Stimulated activated CD8-positive, alpha-beta memory T cell treated with anti-CD3 and anti-CD28 coated beads, Interleukin-15, amount 100 ng/mL, for 1 hour (primary cell): ENCODE results near the gene CCDC175.

Experiments used
- DNase-seq: peaks from one replicate; pipeline ENCODE4 v3.0.0-alpha.2; 2020; ENCODE audit warnings: low read depth

Gene CCDC175

DNA sequence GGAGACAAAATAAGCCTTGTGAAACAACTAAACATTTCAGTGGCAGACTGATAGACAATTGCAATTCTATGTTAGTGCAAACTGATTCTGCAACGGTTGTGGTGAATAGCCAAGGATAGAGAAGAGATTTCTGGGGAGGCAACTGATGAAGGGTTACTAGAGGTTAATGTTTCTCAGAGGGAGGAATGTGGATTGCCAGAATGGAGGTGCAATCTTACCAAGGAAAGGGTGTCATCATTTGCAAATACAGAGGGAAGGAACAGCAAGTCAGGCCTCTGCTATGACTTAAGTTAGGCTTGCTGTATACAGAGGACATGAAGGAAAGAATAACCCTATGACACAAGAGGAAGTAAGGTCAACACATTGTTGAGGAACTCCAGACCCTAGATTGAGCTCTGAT lies 35.8 kb downstream of the CCDC175 start:
- no peak for DNase-seq

DNA sequence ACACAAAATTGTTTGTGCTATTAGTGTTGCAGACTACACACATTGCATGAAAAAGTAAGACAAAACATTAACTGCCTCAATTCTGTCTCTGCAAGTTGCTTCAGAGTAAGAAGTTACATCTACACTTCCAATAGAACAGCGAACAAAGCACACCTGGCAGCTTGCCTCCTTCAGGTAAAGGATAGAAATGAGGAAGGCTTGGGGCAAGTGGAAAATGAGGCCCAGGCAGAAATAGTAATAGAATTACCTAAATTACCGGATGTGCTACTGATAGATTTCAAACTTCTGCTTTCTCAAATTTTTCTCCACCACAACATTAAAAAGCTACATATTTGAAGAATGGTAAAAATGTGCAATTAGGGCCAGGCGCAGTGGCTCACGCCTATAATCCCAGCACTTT lies 37.7 kb downstream of the CCDC175 start:
- no peak for DNase-seq

GRCh38 chr14:59537476-59537875 lies 39.1 kb downstream of the CCDC175 start:
- DNase-seq, result no peak

- DNase-seq, result no peak
Observed at GRCh38 chr14:59534361-59534987, 42.1 kb downstream of the CCDC175 start.

DNA sequence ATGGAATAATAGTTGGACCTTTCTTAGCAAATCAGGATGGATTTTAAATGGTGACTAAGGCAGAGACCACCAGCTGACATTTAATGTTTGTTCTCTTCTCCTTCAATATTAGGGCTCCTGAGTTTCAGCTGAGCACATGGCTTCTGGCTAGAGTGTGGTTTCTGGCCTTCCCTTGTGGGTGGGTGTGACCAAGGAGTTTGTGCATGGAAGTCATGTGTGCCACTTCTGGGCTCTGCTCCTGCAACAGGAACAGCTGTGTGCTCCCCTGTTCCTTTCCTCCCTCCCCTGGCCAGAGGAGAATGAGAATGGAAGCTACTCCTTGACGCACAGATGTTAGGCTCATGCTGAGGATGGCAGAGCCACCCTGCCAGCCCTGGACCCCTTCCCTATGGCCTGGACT lies 44.2 kb downstream of the CCDC175 start:
- DNase-seq, result no peak

DNA sequence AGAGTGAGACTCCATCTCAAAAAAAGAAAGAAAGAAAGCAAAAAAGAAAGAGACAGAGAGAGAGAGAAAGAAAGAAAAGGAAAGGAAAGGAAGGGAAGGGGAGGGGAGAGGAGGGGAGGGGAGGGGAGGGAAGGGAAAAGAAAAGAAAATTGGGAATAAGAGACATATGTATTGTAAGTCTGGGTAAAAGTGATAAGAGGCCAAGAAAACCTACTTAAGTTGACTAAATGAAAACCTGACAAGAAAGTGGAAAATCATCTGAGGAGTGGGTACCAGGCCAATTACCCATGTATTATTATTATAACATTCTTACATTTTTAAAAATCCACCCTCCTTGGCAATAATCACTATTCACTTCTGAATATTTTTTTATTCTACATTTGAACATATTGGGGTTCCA lies 46.3 kb downstream of the CCDC175 start:
- no peak for DNase-seq

GRCh38 chr14:59529189-59529588 lies 47.4 kb downstream of the CCDC175 start:
- no peak for DNase-seq

- no peak for DNase-seq
Observed at GRCh38 chr14:59520224-59520623, 56.4 kb downstream of the CCDC175 start.

- DNase-seq, result no peak
Observed at GRCh38 chr14:59511916-59512575, 64.6 kb downstream of the CCDC175 start.

DNA sequence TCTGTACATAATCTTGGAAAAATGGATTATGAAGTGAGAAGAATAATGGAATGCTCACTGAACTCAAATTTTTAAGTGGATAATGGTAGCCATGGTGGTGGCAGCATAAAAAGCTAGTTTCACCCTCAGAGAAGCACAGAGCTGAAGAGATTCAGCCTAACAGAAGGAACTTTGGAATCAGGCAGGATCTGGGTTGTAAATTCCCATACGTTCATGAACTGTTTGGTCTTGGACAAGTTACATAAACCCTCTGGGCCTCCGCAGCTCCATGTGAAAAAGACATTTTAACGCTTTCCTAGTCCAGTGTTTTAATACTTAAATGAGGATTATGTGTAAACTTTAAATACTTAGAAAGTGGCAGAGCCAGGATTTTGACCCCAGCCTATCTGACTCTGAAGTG lies 65.6 kb downstream of the CCDC175 start:
- no peak for DNase-seq

DNA sequence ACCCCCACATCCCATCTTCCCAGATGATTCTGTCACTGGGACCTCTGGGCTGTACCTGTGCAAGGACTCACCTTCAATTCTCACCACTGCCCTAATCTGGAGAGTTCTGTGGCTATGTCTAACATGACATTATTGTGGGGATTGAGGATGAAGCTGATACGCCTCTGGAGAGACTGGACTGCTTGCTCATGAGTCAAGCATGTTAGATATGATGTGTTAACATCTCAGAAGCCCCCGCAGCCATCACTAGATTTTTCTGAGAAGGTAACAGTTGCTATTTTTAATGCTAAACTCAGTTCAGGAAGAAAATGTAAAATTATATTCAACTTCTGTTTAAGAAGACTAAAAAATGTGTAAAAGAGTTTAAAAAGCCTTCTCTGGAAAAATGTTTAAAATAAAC lies 66.6 kb downstream of the CCDC175 start:
- DNase-seq, result no peak

- no peak for DNase-seq
Observed at GRCh38 chr14:59509101-59509500, 67.5 kb downstream of the CCDC175 start.

DNA sequence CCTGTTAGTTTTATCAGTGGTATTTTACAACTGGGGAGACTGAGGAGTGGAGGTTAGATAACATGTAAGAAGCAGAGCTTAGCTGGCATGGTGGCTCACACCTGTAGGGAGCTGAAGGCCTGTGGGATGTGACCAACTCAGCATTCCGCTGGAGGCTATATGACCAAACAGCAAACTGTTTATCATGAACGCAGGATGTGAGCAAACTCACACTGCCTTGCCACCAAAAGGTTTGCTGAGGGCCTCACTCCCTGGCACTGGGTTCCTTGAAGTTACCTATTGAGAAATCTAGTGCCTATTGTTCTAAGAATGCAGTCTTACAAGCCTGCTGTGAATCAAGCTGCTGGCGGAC lies 68.9 kb downstream of the CCDC175 start:
- DNase-seq, result no peak

- DNase-seq, result peak; percentile 23
Observed at GRCh38 chr14:59507063-59507751, 69.4 kb downstream of the CCDC175 start.

DNA sequence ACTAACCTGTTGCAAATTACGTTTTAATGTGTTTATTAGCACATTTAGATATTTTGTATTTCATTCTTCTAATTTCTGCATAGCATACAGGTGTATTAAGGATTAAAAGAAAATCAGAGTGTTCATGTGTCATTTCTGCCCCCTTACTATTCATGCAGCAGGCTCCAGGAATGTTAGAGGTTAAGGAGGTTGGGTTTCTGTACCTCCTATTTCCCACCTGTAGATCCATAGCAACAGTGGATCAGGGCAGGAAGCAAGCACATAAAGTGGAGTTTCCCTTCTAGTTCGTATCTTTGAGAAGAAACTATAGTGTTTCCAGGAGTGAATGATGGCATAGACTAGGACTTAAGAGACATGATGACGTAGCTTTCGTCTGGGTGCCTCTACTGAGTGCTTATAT lies 73.4 kb downstream of the CCDC175 start:
- DNase-seq, result no peak

DNA sequence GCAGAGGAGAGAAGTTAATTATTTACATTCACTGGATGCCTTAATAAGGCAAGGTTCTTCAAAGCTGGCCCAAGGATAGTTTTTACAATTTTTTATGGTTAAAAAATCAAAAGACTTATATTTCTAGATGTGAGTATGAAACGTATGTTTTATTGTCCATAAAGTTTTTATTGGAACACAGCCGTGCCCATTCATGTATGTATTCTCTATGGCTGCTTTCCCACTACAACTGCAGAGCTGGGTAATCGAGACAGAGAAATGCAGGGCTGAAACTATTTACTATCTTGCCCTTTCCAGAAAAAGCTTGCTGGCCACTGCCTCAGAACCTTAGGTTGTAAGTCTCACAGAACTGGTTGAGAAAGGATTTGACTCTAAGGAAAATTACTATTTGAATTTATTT lies 75.9 kb downstream of the CCDC175 start:
- DNase-seq, result no peak

DNA sequence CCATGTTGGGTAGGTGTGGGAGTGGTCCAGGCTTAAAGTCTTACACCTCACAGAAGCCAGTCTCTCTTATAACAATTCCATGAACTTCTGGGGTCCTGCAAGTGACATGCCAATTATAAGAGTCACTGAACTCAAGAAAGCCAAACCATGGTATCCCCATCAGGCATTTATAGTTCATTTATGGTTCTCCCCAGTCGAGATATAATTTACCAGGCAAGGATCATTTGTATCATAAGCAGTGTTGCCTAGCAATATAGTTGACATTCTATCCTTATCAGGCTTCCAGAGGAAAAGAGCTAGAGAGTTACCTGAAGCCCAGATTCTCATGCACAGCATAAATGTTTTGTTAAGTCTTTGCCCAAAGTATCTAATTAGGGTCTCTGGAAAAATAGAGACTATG lies 84.2 kb downstream of the CCDC175 start:
- no peak for DNase-seq

DNA sequence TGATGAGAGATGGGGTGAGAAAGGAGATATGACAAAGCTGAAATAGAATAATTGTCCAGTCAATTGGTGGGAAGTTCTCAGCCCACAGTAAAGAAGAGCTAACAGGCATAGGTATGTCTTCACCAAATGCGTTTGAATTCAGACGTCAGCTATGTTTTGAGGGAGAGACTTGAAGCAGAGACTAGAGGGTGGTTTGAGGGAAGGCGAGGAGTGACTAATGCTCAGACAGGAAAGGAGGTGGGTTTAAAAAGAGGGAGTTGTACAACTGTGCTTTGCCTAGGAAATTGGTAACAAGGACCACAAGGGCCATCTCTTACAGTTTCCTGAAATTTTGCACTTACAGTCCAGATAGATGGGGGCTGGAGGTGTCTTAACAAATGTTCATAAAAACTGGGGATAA lies 85.9 kb downstream of the CCDC175 start:
- no peak for DNase-seq

GRCh38 chr14:59484639-59485175 lies 91.9 kb downstream of the CCDC175 start:
- no peak for DNase-seq

- peak; percentile 94 for DNase-seq
Observed at GRCh38 chr14:59483819-59484638, 92.6 kb downstream of the CCDC175 start, which contains the start of the genes JKAMP and L3HYPDH. TSS of gene JKAMP (plus strand) at chr14:59484517. CDS start at chr14:59484590, 73 bp downstream. TSS of gene L3HYPDH (minus strand) at chr14:59484408. CDS start at chr14:59484316, 92 bp downstream.

DNA sequence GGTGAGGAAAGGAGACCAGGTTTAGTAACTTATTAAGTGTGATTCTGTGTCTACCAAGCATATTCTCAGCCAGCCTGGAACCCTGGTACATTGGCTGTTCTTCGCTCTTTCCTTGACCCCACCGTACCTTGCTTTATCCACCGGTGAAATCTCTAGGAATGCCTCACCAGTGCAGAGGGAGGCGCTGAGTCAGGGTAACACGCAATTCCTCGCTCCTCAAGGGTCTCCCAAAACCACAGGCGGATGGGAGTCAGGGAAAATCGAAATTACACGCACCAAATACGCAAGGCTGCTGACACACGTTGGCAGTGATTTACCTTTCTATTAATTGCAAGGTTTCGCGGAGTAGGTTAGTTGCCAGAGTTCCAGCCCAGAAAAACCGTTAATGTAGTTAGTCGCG lies 93.2 kb downstream of the CCDC175 start:
- DNase-seq, result no peak
